Natural killer cell (primary cell): ENCODE data around the gene COPS4. TPM values are rescaled to one million over a fixed set of nuclear protein-coding genes. Genes with fewer than 3 reads are reported as not detected.

Source experiments
- ATAC-seq, 3 donors: fragments of 150-1000 bp in 2 of 3; fragments of 200-7000 bp in 1 of 3; cut with Tn5 transposase; 1 replicate in 1 of 3; 2 replicates in 2 of 3; pipeline ENCODE4 v1.10.0; 2021; ENCODE audit warnings: mild to moderate bottlenecking in 2 of 3, moderate library complexity in 2 of 3
- DNase-seq, 2 donors: peaks; one replicate each; pipeline versions ENCODE4 v3.0.0 to v3.0.0-alpha.2; 2013 to 2021; ENCODE audit warnings: mixed read lengths in 1 of 2
- H3K27ac ChIP-seq: one replicate; pipeline ENCODE4 v1.5.1; 2013; ENCODE audit warnings: mild to moderate bottlenecking, low read length
- H3K27me3 ChIP-seq: one replicate; pipeline ENCODE4 v1.6.1; 2013; ENCODE audit warnings: low read length; ENCODE audit not compliant: control insufficient read depth, insufficient read depth
- H3K36me3 ChIP-seq: one replicate; pipeline ENCODE4 v1.6.1; 2013; ENCODE audit warnings: low read length; ENCODE audit not compliant: control insufficient read depth, insufficient read depth
- H3K4me1 ChIP-seq: one replicate; pipeline ENCODE4 v1.6.1; 2013; ENCODE audit warnings: low read length; ENCODE audit not compliant: control insufficient read depth, insufficient read depth
- H3K4me3 ChIP-seq: one replicate; pipeline ENCODE4 v1.5.1; 2013; ENCODE audit warnings: low read length
- H3K9me3 ChIP-seq: one replicate; pipeline ENCODE4 v1.6.1; 2013; ENCODE audit warnings: low read length; ENCODE audit not compliant: control insufficient read depth, insufficient read depth
- H3K27ac Mint-ChIP-seq, 2 donors: one replicate each; pipeline ENCODE4 v1.8.0; 2022; ENCODE audit warnings: mild to moderate bottlenecking in 2 of 2, mixed read lengths in 2 of 2, moderate library complexity in 1 of 2
- H3K27me3 Mint-ChIP-seq, 2 donors: one replicate each; pipeline ENCODE4 v1.8.0; 2022; ENCODE audit warnings: low read depth in 2 of 2, mixed read lengths in 2 of 2
- H3K36me3 Mint-ChIP-seq: one replicate; pipeline ENCODE4 v1.8.0; 2022; ENCODE audit warnings: mixed read lengths
- H3K4me1 Mint-ChIP-seq, 2 donors: one replicate each; pipeline ENCODE4 v1.8.0; 2022; ENCODE audit warnings: mixed read lengths in 2 of 2
- H3K4me3 Mint-ChIP-seq: one replicate; pipeline ENCODE4 v1.8.0; 2022; ENCODE audit warnings: mild to moderate bottlenecking, moderate library complexity, mixed read lengths
- H3K9me3 Mint-ChIP-seq, 2 donors: one replicate each; pipeline ENCODE4 v1.8.0; 2022; ENCODE audit warnings: mixed read lengths in 2 of 2
- CTCF ChIP-seq: fragments of 200-600 bp; IDR thresholded peaks from one replicate; pipeline ENCODE4 v1.8.0; 2022; ENCODE audit warnings: antibody characterized with exemption
- WGBS: methylation state at CpG from one replicate; pipeline ENCODE4 v1.1.7; 2013; ENCODE audit warnings: missing lambda C conversion rate; ENCODE audit not compliant: insufficient coverage; 5-methylcytosine and 5-hydroxymethylcytosine counted together
- intact Hi-C: fragments of 100-400 bp; cut with micrococcal nuclease; formaldehyde crosslinking; loops from one replicate; pipeline ENCODE4 v1.14.2; 2022
- total RNA-seq, 4 donors: library from RNA; stranded (reverse); fragments of 120-200 nt in 1 of 4; gene quantifications; one replicate each; pipeline versions ENCODE4 v1.2.3 to v1.2.4, GENCODE V29; 2013 to 2022

COPS4 gene
- total RNA-seq, 3 donors from 2014 or later (not counting 1 experiment from before 2014, with no cell fraction given): 35.8 to 39.8 (median 36.1) TPM

GRCh38 chr4:83108101-83108861 is 73.3 kb downstream of the COPS4 start:
- H3K4me1 ChIP-seq: peaks cover 52% of the 10 kb centered on the region
- H3K27ac ChIP-seq: peak overlapping the region; percentile 67
- Mint-ChIP-seq H3K27me3 (no peaks in the 10 kb centered on the region), H3K4me1 (peaks cover 60 to 65% of the 10 kb centered on the region in 2 donors), H3K36me3 (peaks cover 31% of the 10 kb centered on the region), H3K9me3 (no peaks in the 10 kb centered on the region), H3K27ac (peak overlapping the region; percentile 96 to 98), H3K4me3 (peak overlapping the region; percentile 93)
- WGBS: 29% methylated on average over 23 of the region's 26 CpGs
- no peaks in the 10 kb centered on the region for H3K27me3 ChIP-seq
- intact Hi-C loops: loop anchor here (10.0 kb wide), 1 partner anchor 73 kb away; the partner anchor contains the start of gene COPS4
- H3K4me3 ChIP-seq: peak overlapping the region; percentile 79
- H3K9me3 ChIP-seq: no peaks in the 10 kb centered on the region
- H3K36me3 ChIP-seq: peaks cover 57% of the 10 kb centered on the region
- TF ChIP-seq CTCF: no peak
- DNase-seq (peak; percentile 50 to 59), ATAC-seq (peak; percentile 20 to 32 (median 28))

GRCh38 chr4:83109480-83110222 is 74.7 kb downstream of the COPS4 start:
- H3K27me3 ChIP-seq: no peaks in the 10 kb centered on the region
- Mint-ChIP-seq H3K4me3 (peak overlapping the region; percentile 93), H3K4me1 (peaks cover 58 to 67% of the 10 kb centered on the region in 2 donors), H3K36me3 (peaks cover 34% of the 10 kb centered on the region), H3K27me3 (no peaks in the 10 kb centered on the region), H3K27ac (peak overlapping the region; percentile 96 to 98), H3K9me3 (no peaks in the 10 kb centered on the region)
- H3K9me3 ChIP-seq: no peaks in the 10 kb centered on the region
- ATAC-seq (peak; percentile 19 to 55 (median 42)), DNase-seq (peak; percentile 61 to 63)
- peaks cover 43% of the 10 kb centered on the region for H3K36me3 ChIP-seq
- no peak for TF ChIP-seq CTCF
- under 1% methylated on average over 63 of the region's 64 CpGs for WGBS
- H3K4me1 ChIP-seq: peaks cover 45% of the 10 kb centered on the region
- peak overlapping the region; percentile 67 for H3K27ac ChIP-seq
- H3K4me3 ChIP-seq: peak overlapping the region; percentile 79
- intact Hi-C loops: loop anchor here (1.0 to 10.0 kb wide), 9 partner anchors 15 to 217 kb away; partner anchors contain the start of genes COPS4, LIN54 and SEC31A

GRCh38 chr4:83110223-83110945 is 75.4 kb downstream of the COPS4 start:
- H3K36me3 Mint-ChIP-seq: peaks cover 27% of the 10 kb centered on the region
- WGBS: 0% methylated on average over 17 of the region's 18 CpGs
- H3K4me1 ChIP-seq: peaks cover 38% of the 10 kb centered on the region
- peaks cover 58 to 67% of the 10 kb centered on the region in 2 donors for H3K4me1 Mint-ChIP-seq
- H3K27ac Mint-ChIP-seq: peak overlapping the region; percentile 96 to 98
- no peaks in the 10 kb centered on the region for H3K27me3 ChIP-seq
- ATAC-seq (peak; percentile 65 to 87 (median 77)), DNase-seq (peak; percentile 84 to 94)
- H3K36me3 ChIP-seq: peaks cover 36% of the 10 kb centered on the region
- H3K4me3 ChIP-seq: peak overlapping the region; percentile 79
- H3K9me3 ChIP-seq: no peaks in the 10 kb centered on the region
- H3K9me3 Mint-ChIP-seq: no peaks in the 10 kb centered on the region
- H3K4me3 Mint-ChIP-seq: peak overlapping the region; percentile 90
- peak overlapping the region; percentile 67 for H3K27ac ChIP-seq
- intact Hi-C loops: loop anchor here (1.0 to 5.0 kb wide), 8 partner anchors 16 to 218 kb away; partner anchors contain the start of genes LIN54 and SEC31A
- peak; percentile 71 for TF ChIP-seq CTCF
- no peaks in the 10 kb centered on the region for H3K27me3 Mint-ChIP-seq
